Ovary (tissue), 9 donors: Measurements from ENCODE around the gene PTPRJ. TPM values are rescaled to one million over a fixed set of nuclear protein-coding genes. Genes with fewer than 3 reads are reported as not detected.

Source experiments
- DNase-seq, 5 donors: peaks; one replicate each; pipeline ENCODE4 v3.0.0-alpha.2; 2019 to 2020
- H3K27ac ChIP-seq, 2 donors: fragments of 200-600 bp; one replicate each; pipeline versions ENCODE4 v1.5.1 to v1.8.0; 2019 to 2022
- H3K27me3 ChIP-seq: fragments of 200-600 bp; one replicate; pipeline ENCODE4 v1.8.0; 2022
- H3K36me3 ChIP-seq: fragments of 200-600 bp; sonication (generic); one replicate; pipeline ENCODE4 v1.5.1; 2019
- H3K4me1 ChIP-seq: one replicate; pipeline ENCODE4 v1.8.1; 2013; ENCODE audit warnings: mild to moderate bottlenecking, moderate library complexity; ENCODE audit not compliant: insufficient read depth
- H3K4me3 ChIP-seq: fragments of 200-600 bp; sonication (generic); one replicate; pipeline ENCODE4 v1.5.1; 2017
- H3K9me3 ChIP-seq, 2 donors: fragments of 200-600 bp in 1 of 2; sonication (generic) in 1 of 2; one replicate each; pipeline versions ENCODE4 v1.5.1 to v1.8.1; 2013 to 2019; ENCODE audit warnings: mild to moderate bottlenecking in 1 of 2, moderate library complexity in 1 of 2
- EP300 ChIP-seq: sonication (generic); formaldehyde crosslinking; IDR thresholded peaks from one replicate; pipeline ENCODE4 v1.6.1; 2017; ENCODE audit warnings: antibody characterized with exemption
- POLR2A ChIP-seq: fragments of 450-650 bp; IDR thresholded peaks from one replicate; pipeline ENCODE4 v1.6.1; 2017; ENCODE audit warnings: antibody characterized with exemption, mild to moderate bottlenecking, moderate library complexity
- WGBS, 3 donors: extraction: QIAGEN DNeasy Blood & Tissue Kit in 1 of 3; methylation state at CpG; one replicate each; pipeline versions ENCODE4 v1.1.5 to v1.1.7; 2013 to 2017; 5-methylcytosine and 5-hydroxymethylcytosine counted together
- intact Hi-C, 4 donors: fragments of 100-400 bp; cut with DNase I; formaldehyde crosslinking; loops; one replicate each; pipeline versions ENCODE4 v1.11.0 to v1.15.1; 2022 to 2023
- polyA plus RNA-seq, 2 donors: library from polyadenylated mRNA; stranded (reverse); fragments of 200-250 nt in 1 of 2; fragments of 350-450 nt in 1 of 2; fragmentation: Illumina TruSeq in 1 of 2; extraction: RNeasy Lipid Tissue Mini Kit (QIAGEN cat#74804) in 1 of 2; gene quantifications; one replicate each; pipeline ENCODE4 v1.2.3, GENCODE V29; 2013 to 2014
- total RNA-seq, 7 donors: library from RNA; depleted of rRNA in 2 of 7; stranded (reverse); fragments of >200 nt in 2 of 7; fragmentation: NEBNext Ultra II Directional in 3 of 7; extraction: Animal tissue kit (Norgen Biotek cat#: 25700) in 3 of 7; gene quantifications; one replicate each; pipeline versions ENCODE4 v1.1.0 to v1.2.4, GENCODE V29; 2016 to 2023
- TF ChIP-seq, protein P1 (sequence below), 3 donors: fragments of 450-650 bp in 2 of 3; fragments of 200-600 bp in 1 of 3; IDR thresholded peaks; one replicate each; pipeline versions ENCODE4 v1.5.1 to v1.8.0; 2016 to 2022; ENCODE audit warnings: antibody characterized with exemption in 3 of 3, mild to moderate bottlenecking in 1 of 3
- donor health status: DM: no; HTN: no; CAD: no; lungs with moderate emphysema.
- donor health status: DM: no; HTN: no; CAD: no.
- donor health status: Bipolar disorder and iron deficiency.
- donor health status: DM: yes; HTN: yes; CAD: no.
- donor health status: DM: no; HTN: no; CAD: no.
- donor health status: DM: yes; HTN: yes; CAD: no.

PTPRJ gene
- total and polyA plus RNA-seq, 9 donors, result 1.6 to 16.1 (median 5.5) TPM

DNA sequence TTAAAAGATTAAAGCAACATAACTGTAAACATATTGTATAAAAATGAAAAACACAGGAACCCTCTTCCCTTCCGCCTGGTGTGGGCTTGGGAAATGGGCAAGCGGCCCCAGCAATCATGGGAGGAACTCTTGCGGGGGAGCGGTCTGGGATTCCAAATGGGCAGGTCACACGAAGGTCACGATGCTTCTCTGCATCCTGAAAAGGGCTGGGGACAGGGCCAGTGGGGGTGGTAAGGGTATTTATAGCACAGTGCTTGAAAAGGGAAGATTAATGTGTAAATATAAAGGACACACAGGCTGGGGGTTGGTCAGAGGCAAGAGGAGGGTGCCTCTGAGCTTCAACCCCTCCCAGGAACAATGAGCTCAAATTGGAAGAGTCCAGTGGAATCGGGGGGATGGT, 189.4 kb downstream of the PTPRJ start:
- H3K27me3 ChIP-seq, result no peaks in the 10 kb centered on the region
- H3K36me3 ChIP-seq, result no peaks in the 10 kb centered on the region
- peaks cover 8% of the 10 kb centered on the region for H3K4me1 ChIP-seq
- TF ChIP-seq, protein P1, sequence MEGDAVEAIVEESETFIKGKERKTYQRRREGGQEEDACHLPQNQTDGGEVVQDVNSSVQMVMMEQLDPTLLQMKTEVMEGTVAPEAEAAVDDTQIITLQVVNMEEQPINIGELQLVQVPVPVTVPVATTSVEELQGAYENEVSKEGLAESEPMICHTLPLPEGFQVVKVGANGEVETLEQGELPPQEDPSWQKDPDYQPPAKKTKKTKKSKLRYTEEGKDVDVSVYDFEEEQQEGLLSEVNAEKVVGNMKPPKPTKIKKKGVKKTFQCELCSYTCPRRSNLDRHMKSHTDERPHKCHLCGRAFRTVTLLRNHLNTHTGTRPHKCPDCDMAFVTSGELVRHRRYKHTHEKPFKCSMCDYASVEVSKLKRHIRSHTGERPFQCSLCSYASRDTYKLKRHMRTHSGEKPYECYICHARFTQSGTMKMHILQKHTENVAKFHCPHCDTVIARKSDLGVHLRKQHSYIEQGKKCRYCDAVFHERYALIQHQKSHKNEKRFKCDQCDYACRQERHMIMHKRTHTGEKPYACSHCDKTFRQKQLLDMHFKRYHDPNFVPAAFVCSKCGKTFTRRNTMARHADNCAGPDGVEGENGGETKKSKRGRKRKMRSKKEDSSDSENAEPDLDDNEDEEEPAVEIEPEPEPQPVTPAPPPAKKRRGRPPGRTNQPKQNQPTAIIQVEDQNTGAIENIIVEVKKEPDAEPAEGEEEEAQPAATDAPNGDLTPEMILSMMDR (IDR thresholded peaks at IDR 0.05), result no peak
- TF ChIP-seq EP300 (no peak), POLR2A (no peak)
- H3K9me3 ChIP-seq, result no peaks in the 10 kb centered on the region
- peak in 1 of 5 donors; percentile 21 for DNase-seq
- 11 to 17% (median 15%) methylated on average over 7 of the region's 7 CpGs for WGBS, 3 donors
- intact Hi-C loops, result no loop called here
- H3K27ac ChIP-seq, result no peak overlapping the region
- H3K4me3 ChIP-seq, result no peak overlapping the region

DNA sequence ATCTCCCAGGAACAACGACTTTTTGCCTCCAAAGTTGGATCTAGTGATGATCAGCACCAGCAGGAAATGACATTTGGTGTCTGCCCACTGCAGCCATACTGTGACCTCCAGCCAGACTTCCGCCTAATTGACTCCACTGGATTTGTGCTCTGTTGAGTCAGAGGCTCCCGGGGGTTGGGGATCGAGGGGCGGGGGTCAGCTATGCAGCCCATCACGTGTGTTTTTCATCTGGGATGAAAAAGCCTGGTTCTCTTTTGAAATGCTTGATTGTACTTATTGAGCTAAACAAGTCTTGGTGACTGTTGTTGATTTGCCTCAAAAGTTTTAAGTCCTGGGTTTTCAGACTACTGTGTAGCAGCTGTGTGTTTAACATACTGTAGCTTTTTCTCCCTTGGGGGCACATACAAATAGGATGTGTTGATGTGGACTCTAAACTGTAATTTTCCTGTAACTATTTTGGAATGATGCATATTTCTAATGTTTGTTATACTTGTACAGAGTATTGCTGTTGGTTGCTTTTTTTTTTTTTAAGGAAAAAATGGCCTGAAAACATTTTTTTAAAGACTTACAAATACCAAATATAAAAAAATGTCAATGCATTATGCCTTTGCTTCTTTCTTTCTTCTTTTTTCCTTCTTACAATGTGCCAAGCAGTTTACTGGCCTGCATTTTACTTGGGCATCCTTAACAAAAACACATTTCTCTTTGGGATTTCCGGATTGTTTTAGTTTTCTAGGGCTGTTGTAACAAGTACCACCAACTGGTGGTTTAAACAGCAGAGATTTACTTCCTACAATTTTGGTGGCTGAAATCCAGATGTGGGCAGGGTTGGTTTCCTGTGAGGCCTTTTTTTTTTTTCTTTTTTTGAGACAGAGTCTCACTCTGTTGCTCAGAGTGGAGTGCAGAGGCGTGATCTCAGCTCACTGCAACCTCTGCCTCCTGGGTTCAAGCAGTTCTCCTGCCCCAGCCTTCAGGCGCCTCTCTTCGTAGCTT, 190.2 kb downstream of the PTPRJ start:
- DNase-seq, result no peak
- Histone ChIP-seq H3K4me1 (peaks cover 8% of the 10 kb centered on the region), H3K9me3 (no peaks in the 10 kb centered on the region), H3K4me3 (no peak overlapping the region), H3K36me3 (no peaks in the 10 kb centered on the region), H3K27ac (no peak overlapping the region), H3K27me3 (no peaks in the 10 kb centered on the region)
- intact Hi-C loops, result no loop called here
- no peak for TF ChIP-seq POLR2A
- no peak for TF ChIP-seq EP300
- TF ChIP-seq, protein P1 (IDR thresholded peaks at IDR 0.05), result no peak
- 37 to 50% (median 47%) methylated on average over 10 of the region's 10 CpGs for WGBS, 3 donors

DNA sequence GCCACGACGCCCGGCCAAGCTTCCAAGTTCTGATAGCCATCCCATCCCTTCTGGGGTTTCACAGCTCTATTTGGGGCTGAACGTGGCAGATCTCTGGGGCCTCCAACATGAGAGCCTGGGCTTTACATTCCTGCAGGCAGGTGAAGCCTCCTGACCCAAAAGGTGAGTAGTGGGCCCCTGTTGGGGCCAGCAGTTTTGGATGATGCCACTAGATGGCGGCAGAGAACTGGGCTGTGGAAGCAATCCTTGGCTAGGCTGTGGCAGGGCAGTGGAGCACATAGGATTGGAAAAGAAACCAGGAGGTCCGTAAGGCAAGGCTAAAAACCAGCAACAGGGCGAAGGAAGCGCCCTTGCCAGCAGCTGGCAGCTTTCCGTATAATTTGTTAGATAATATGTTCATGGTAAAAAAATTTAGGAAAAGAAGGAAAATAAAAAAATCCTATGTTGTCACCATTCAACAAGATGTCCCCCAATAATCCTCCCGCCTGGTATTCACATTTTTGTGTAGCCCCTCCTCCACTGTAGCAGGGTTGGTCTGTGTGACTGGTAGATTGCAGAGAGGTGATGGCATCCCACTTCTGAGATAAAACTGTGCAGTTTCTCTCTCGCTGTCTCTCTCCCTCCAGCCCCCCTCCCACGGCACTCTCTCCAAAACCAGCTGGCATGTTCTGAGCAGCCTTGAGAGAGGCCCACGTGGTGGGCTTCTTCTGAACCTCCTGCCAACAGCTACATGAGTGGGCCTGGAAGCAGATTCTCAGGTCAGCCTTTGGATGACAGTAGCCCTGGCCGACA, 192.7 kb downstream of the PTPRJ start:
- peak; percentile 34 to 62 (median 58) for DNase-seq
- no peaks in the 10 kb centered on the region for H3K27me3 ChIP-seq
- H3K9me3 ChIP-seq, result no peaks in the 10 kb centered on the region
- peaks cover 8% of the 10 kb centered on the region for H3K4me1 ChIP-seq
- no peak overlapping the region for H3K27ac ChIP-seq
- H3K36me3 ChIP-seq, result no peaks in the 10 kb centered on the region
- H3K4me3 ChIP-seq, result no peak overlapping the region
- WGBS, 3 donors, result 23 to 27% (median 23%) methylated on average over 14 of the region's 14 CpGs
- intact Hi-C loops, result no loop called here
- TF ChIP-seq EP300, result no peak
- TF ChIP-seq, protein P1 (IDR thresholded peaks at IDR 0.05), result peak in 1 of 3 donors; percentile 59

DNA sequence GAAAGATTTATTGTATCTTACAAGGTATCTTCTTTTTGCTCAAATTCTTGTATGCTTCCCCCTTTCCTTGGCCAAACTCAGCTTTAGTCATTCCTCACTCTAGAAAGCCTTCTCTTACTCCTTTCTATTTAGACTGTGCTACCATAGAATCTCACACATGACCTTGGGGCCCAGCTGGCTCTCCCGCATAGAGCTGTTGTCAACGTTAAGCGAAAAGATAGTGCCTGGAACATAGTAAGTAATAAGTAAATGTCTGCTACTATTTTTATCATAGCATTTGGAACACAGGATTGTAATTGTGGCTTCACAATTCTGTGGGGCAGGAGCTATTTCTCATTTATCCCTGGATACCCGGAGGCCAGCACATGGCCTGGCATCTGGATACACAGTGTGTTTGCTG, 197.3 kb downstream of the PTPRJ start:
- Histone ChIP-seq H3K4me1 (no peaks in the 10 kb centered on the region), H3K4me3 (no peak overlapping the region), H3K27ac (no peak overlapping the region), H3K36me3 (no peaks in the 10 kb centered on the region), H3K9me3 (no peaks in the 10 kb centered on the region), H3K27me3 (no peaks in the 10 kb centered on the region)
- intact Hi-C loops, result no loop called here
- WGBS, 3 donors, result 28 to 44% (median 32%) methylated on average over 4 of the region's 4 CpGs
- no peak for DNase-seq
- no peak for TF ChIP-seq EP300
- no peak for TF ChIP-seq POLR2A
- TF ChIP-seq, protein P1 (IDR thresholded peaks at IDR 0.05), result no peak
